Stimulated activated CD4-positive, alpha-beta T cell treated with anti-CD3 and anti-CD28 coated beads, Interleukin-1b, Interleukin-23, amount 100 ng/mL, for 4 hours (primary cell): ENCODE data around the gene THAP8.

Experiments used
- DNase-seq, 2 donors: peaks; one replicate each; pipeline ENCODE4 v3.0.0-alpha.2; 2020; ENCODE audit warnings: low read depth in 2 of 2

THAP8 gene

GRCh38 chr19:35995048-35995993, 58.8 kb downstream of the THAP8 start, which contains the start of gene SDHAF1:
Gene SDHAF1, plus strand, starts transcription at chr19:35995188. Its CDS starts 87 bp downstream, at chr19:35995275.
- peak; percentile 85 to 89 for DNase-seq

- no peak for DNase-seq
Observed at GRCh38 chr19:35993923-35994598, 60.0 kb downstream of the THAP8 start.

GRCh38 chr19:35992907-35993765, 60.9 kb downstream of the THAP8 start:
- DNase-seq, result no peak

- DNase-seq, result no peak
Observed at GRCh38 chr19:35991731-35992450, 62.2 kb downstream of the THAP8 start.

- DNase-seq, result no peak
Observed at GRCh38 chr19:35990771-35991730, 63.0 kb downstream of the THAP8 start.

GRCh38 chr19:35990156-35990555, 63.9 kb downstream of the THAP8 start:
- no peak for DNase-seq

- DNase-seq, result no peak
Observed at GRCh38 chr19:35988824-35989223, 65.3 kb downstream of the THAP8 start.

GRCh38 chr19:35987571-35987896, 66.6 kb downstream of the THAP8 start:
- no peak for DNase-seq

GRCh38 chr19:35986664-35987570, 67.2 kb downstream of the THAP8 start:
- no peak for DNase-seq

GRCh38 chr19:35986111-35986510, 68.0 kb downstream of the THAP8 start:
- DNase-seq, result no peak
